Measurements from ENCODE around the gene GMCL2. TPM values are rescaled to one million over a fixed set of nuclear protein-coding genes. Genes with fewer than 3 reads are reported as not detected.

Gene GMCL2
- total and polyA plus RNA-seq, 12 donors, result not detected

DNA sequence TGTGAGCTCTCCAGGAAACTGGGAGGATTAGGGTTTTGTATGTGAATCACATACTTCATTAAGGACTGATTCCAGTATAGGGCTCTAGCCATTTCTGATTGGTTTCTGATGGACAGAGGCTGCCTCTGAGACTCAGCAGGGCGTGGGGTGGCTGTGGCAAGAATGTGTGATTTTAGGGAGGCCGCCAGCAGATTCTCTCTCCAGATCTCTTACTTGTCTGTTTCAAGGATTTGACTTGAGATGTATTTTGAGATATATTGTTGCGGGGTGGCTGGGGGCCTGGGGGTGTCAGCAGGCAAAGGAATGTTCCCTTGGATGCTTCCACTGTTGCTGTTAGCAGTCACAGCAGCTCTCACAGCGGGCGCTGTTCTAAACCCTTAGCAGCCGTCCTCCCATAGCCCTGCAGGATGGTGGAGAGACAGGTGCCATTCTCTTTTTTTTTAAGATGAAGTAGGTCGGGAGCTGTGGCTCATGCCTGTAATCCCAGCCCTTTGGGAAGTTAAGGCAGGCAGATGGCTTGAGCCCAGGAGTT is 9.2 kb upstream of the GMCL2 start:
- H3K4me1 ChIP-seq, result peaks cover 0 to 6% (median 0%) of the 10 kb centered on the region in 9 donors
- H3K27me3 ChIP-seq, result peaks cover 0 to 26% (median 16%) of the 10 kb centered on the region in 7 donors
- DNase-seq (no peak), ATAC-seq (no peak)
- H3K36me3 ChIP-seq, result no peaks in the 10 kb centered on the region
- H3K4me3 ChIP-seq, result no peak overlapping the region
- TF ChIP-seq, protein P1, sequence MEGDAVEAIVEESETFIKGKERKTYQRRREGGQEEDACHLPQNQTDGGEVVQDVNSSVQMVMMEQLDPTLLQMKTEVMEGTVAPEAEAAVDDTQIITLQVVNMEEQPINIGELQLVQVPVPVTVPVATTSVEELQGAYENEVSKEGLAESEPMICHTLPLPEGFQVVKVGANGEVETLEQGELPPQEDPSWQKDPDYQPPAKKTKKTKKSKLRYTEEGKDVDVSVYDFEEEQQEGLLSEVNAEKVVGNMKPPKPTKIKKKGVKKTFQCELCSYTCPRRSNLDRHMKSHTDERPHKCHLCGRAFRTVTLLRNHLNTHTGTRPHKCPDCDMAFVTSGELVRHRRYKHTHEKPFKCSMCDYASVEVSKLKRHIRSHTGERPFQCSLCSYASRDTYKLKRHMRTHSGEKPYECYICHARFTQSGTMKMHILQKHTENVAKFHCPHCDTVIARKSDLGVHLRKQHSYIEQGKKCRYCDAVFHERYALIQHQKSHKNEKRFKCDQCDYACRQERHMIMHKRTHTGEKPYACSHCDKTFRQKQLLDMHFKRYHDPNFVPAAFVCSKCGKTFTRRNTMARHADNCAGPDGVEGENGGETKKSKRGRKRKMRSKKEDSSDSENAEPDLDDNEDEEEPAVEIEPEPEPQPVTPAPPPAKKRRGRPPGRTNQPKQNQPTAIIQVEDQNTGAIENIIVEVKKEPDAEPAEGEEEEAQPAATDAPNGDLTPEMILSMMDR (IDR thresholded peaks at IDR 0.05), result no peak
- no peaks in the 10 kb centered on the region for H3K9me3 ChIP-seq
- 73 to 78% methylated on average over 7 of the region's 7 CpGs for WGBS, 2 donors
- intact Hi-C loops (cut with DNase I), result no loop called here
- H3K27ac ChIP-seq, result no peak overlapping the region

GRCh38 chr5:178194026-178194425 is 6.9 kb upstream of the GMCL2 start:
- Histone ChIP-seq H3K9me3 (no peaks in the 10 kb centered on the region), H3K27me3 (peaks cover 0 to 36% (median 16%) of the 10 kb centered on the region in 7 donors), H3K27ac (no peak overlapping the region), H3K36me3 (no peaks in the 10 kb centered on the region), H3K4me3 (no peak overlapping the region), H3K4me1 (peaks cover 0 to 6% (median 0%) of the 10 kb centered on the region in 9 donors)
- ATAC-seq (no peak), DNase-seq (no peak)
- intact Hi-C loops (cut with DNase I), result no loop called here
- 30 to 40% methylated on average over 7 of the region's 7 CpGs for WGBS, 2 donors
- TF ChIP-seq, protein P1 (IDR thresholded peaks at IDR 0.05), result no peak

DNA sequence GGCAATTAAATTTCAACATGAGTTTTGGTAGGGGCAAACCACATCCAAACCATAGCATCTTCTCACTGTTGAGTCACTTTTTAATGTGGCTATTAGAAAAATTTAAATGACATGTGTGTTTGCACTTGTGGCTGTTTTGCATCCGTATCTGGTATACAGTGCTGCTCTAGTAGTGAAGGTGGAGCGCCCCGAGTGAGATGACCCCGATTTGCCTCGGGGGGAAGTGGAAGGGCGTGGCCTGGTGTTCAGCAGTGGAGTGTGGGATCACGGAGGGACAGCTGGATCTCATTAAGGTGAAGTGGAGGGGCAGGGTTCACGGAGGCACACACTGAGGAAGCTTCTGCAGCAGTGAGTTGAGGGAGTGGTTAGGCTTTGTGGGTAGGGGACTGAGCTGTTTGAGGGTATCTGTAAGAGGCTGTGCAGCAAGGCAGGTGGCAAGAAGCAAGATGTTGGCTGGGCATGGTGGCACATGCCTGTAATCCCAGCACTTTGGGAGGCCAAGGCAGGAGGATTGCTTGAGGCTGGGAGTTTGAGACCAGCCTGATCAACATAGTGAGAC is 6.2 kb upstream of the GMCL2 start:
- WGBS, 2 donors, result 72 to 78% methylated on average over 8 of the region's 8 CpGs
- Histone ChIP-seq H3K4me1 (peaks cover 0 to 6% (median 0%) of the 10 kb centered on the region in 9 donors), H3K27ac (no peak overlapping the region), H3K27me3 (peaks cover 0 to 43% (median 16%) of the 10 kb centered on the region in 7 donors), H3K4me3 (no peak overlapping the region), H3K36me3 (no peaks in the 10 kb centered on the region), H3K9me3 (no peaks in the 10 kb centered on the region)
- TF ChIP-seq, protein P1 (IDR thresholded peaks at IDR 0.05), result no peak
- intact Hi-C loops (cut with DNase I), result no loop called here
- ATAC-seq, result no peak
- no peak for DNase-seq

DNA sequence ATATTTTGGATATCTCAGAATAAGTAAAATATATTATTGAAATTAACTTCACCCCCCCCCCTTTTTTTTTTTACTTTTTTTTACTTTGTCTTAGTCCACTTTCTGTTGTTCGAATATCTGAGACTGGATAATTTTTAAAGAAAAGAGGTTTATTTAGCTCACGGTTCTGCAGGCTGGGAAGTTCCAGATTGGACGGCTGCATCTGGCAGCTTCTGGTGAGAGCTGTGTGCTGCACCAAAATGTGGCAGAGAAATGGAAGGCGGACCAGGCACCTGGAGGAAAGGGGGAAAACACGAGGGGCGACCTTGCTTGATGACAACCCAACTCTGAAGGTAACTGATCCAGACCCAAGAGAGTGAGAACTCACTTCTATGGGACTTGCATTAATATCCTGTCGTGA is 5.6 kb upstream of the GMCL2 start:
- Histone ChIP-seq H3K4me3 (no peak overlapping the region), H3K4me1 (peaks cover 0 to 6% (median 0%) of the 10 kb centered on the region in 9 donors), H3K9me3 (no peaks in the 10 kb centered on the region), H3K36me3 (no peaks in the 10 kb centered on the region), H3K27me3 (peaks cover 0 to 44% (median 16%) of the 10 kb centered on the region in 7 donors), H3K27ac (no peak overlapping the region)
- WGBS, 2 donors, result 88 to 94% methylated on average over 7 of the region's 7 CpGs
- intact Hi-C loops (cut with DNase I), result no loop called here
- no peak for ATAC-seq
- TF ChIP-seq, protein P1 (IDR thresholded peaks at IDR 0.05), result no peak
- no peak for DNase-seq
